GM18909 (cell line): ENCODE measurements around the gene CS.

Experiments used
- ATAC-seq: cut with Tn5 transposase; IDR thresholded peaks from one replicate; pipeline ENCODE4 v1.9.1; 2021; ENCODE audit warnings: mild to moderate bottlenecking; ENCODE audit not compliant: unreplicated experiment, poor library complexity

The CS gene

GRCh38 chr12:56222531-56222895 is 77.6 kb downstream of the CS start:
- no peak for ATAC-seq

GRCh38 chr12:56221757-56222530 is 78.2 kb downstream of the CS start, which contains the start of gene RNF41:
Gene RNF41, minus strand, starts transcription at chr12:56221922. Its CDS starts 7,875 bp downstream, at chr12:56214047.
- peak; percentile 82 for ATAC-seq
